Fibroblast of skin of left quadriceps (primary cell): ENCODE measurements around the gene PLCZ1.
"Not testable (repeated sequence)": the region's sequence is repeated elsewhere in the genome, so short reads cannot be mapped to it uniquely, and the experiment has no call there.

ENCODE experiments used
- DNase-seq, 2 experiments: peaks; one replicate each; pipeline ENCODE4 v3.0.0-alpha.2; 2013; ENCODE audit warnings: low read depth in 2 of 2

PLCZ1 gene, protein sequence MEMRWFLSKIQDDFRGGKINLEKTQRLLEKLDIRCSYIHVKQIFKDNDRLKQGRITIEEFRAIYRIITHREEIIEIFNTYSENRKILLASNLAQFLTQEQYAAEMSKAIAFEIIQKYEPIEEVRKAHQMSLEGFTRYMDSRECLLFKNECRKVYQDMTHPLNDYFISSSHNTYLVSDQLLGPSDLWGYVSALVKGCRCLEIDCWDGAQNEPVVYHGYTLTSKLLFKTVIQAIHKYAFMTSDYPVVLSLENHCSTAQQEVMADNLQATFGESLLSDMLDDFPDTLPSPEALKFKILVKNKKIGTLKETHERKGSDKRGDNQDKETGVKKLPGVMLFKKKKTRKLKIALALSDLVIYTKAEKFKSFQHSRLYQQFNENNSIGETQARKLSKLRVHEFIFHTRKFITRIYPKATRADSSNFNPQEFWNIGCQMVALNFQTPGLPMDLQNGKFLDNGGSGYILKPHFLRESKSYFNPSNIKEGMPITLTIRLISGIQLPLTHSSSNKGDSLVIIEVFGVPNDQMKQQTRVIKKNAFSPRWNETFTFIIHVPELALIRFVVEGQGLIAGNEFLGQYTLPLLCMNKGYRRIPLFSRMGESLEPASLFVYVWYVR

DNA sequence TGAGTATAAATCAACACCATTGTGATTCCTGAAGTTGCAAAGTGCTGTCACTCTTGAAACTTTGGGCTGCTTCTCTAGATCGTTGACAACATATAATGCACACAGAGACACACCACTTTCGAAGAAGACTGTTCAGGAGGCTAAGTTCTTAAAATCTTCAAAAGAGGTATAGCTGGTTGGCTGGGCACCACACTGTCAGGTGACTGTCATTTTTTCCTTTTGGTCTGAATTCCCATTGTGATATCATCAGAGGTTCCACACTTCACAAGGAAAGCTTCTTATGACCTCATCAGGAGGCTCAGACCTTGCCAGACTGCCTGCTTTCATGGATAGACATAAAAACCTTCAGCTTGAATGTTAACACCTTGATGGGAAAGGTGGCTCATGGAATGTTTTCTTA, at the start of gene PLCZ1, which contains the start of gene CAPZA3:
PLCZ1 (minus strand) TSS at position 194 of the 400 bp plus-strand sequence. CDS start 641 bp downstream, outside the sequence.
CAPZA3 (plus strand) TSS at position 301 of the 400 bp plus-strand sequence. CDS start 150 bp downstream, outside the sequence.
- DNase-seq = no peak

DNA sequence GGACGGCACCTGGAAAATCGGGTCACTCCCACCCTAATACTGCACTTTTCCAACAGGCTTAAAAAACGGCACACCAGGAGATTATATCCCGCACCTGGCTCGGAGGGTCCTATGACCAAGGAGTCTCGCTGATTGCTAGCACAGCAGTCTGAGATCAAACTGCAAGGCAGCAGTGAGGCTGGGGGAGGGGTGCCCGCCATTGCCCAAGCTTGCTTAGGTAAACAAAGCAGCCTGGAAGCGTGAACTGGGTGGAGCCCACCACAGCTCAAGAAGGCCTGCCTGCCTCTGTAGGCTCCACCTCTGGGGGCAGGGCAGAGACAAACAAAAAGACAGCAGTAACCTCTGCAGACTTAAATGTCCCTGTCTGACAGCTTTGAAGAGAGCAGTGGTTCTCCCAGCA, 47.7 kb upstream of the PLCZ1 start:
- DNase-seq = not testable (repeated sequence)

DNA sequence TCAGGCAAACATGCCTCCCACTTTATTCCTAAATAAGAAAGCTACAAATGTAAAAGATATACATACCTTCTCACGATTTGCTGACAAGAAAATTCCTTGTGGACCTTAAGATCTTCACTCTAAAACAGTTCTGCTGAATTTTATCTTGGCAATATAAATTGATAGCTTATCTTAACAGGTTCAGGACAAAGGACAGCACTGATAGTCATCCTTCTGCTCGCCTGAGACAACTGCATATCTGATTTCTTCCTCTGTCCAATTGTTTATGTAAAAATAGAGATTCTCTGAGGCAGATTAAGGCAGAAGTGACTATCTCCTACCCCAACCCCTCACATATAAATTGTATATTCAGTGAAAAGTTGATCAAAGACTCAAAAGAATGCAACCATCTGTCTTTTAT, 45.0 kb upstream of the PLCZ1 start:
- DNase-seq = no peak

DNA sequence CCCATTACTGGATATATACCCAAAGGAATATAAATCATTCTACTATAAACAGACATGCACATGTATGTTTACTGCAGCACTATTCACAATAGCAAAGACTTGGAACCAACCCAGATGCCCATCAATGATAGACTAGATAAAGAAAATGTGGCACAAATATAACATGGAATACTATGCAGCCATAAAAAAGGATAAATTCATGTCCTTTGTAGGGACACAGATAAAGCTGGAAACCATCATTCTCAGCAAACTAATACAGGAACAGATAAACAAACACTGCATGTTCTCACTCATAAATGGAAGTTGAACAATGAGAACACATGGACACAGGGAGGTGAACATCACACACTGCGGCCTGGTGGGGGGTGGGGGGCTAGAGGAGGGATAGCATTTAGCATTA, 28.7 kb upstream of the PLCZ1 start:
- not testable (repeated sequence) for DNase-seq

- no peak for DNase-seq
Observed at GRCh38 chr12:18755341-18755740, 17.5 kb upstream of the PLCZ1 start.

- no peak for DNase-seq
Observed at GRCh38 chr12:18754124-18754707, 16.4 kb upstream of the PLCZ1 start.

GRCh38 chr12:18753481-18754123, 15.8 kb upstream of the PLCZ1 start:
- DNase-seq = no peak

DNA sequence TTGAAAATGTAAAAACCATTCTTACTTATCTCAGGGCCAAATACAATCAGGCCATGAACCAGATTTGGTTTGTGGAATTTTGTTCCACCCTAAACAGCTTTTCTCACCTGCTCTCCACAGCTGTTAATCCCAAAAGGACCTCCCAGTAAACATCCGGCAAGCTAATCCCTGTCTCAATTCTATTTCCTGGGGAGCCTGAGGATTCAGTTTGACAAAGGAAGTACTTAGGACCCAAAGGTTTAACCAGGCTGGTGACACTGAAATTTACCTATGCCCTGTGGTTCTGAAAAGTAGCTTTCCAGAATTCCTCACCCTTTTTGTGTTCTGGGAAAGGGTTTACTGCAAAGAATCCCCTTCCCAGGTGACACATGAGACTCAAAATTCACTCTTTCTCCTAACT, 15.1 kb upstream of the PLCZ1 start:
- no peak for DNase-seq

DNA sequence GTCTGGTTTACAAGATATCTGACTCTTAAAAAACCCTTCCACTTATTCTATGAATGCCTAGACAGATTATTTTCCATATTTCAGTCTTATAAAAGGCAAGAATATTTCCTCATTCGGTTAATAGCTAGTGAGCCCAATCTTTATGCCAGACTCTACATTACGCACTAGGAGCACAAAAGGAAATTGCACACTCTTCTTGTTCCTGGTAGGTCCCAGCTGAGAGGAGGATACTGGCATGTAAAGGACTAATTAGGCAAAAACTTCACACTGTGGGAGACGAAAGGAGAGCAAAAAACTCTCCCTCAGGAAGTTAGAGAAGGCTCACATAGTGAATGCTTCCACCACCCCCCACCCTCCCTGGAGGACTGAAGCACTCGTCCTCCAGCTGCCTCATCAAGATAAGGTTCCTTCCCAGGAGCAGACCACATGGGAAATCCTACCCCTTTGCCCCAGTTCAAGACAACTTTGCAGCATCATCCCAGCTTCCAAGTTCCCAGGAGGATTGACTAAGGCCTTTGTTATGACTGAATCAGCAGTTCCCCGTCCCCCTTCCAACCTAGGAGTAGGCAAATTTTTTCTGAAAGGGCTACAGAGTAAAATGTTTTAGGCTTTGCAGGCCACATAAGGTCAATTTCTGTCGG, 14.6 kb upstream of the PLCZ1 start:
- peak; percentile 95 to 96 for DNase-seq

GRCh38 chr12:18751866-18752265, 14.1 kb upstream of the PLCZ1 start:
- DNase-seq = no peak

DNA sequence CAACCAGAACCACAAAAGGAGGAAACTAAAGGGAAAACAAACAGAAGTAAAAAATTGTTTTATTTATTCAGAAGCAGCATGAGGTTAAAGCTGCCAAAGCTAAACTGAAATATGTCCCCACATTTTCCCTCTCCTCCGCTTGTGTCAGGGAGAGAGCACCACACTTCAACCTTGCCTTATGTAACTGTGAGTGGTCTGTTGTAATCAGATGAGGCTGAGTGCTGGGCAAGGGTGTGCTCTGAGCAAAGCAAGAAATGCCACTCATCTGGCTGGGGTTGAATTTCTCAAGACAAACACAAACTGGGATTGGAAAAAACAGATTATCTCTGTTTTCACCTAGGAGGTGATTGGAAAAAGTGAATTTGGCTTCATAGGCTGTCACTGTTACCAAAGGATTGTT, 12.3 kb upstream of the PLCZ1 start:
- no peak for DNase-seq

- DNase-seq = peak; percentile 65 to 66
Observed at GRCh38 chr12:18749386-18749957, 11.7 kb upstream of the PLCZ1 start.

DNA sequence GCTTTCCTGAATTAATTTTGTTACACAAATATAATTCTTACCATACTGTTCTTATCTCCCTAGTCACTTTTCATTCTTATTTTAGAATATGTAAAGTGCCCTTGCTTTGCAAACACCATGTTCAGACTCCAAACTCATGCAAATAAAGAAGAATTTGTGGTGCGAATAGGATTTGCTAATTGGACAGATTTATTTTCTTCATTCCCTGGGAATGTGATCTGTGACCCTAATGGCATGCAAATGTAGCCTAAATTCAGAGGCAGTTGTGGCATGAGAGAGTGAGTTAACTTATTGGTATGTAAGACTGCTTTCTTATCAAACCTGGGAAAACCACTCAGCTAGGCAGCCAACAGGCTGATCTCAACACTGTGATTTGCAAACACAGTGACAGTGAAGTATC, 10.1 kb upstream of the PLCZ1 start:
- DNase-seq = peak; percentile 94 to 96

DNA sequence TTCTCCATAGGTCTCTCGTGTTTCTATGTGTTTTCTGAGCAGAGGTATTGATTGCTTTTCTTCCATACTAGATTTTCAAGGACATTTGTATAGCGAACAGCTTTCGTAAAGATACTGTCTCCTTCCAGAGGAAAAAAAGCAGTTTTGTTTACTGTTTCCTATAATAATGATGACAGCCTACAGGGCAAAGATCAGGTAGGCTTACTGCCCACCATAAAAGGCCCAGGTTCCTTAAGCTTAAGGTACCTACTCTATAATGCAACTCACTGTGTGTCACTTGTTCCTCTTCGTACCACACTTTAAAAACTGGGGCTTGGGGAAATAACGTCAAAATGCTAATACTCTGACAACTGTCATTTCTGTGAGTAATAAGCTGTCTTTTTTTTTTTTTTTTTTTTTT, 6.7 kb downstream of the PLCZ1 start:
- DNase-seq = no peak

DNA sequence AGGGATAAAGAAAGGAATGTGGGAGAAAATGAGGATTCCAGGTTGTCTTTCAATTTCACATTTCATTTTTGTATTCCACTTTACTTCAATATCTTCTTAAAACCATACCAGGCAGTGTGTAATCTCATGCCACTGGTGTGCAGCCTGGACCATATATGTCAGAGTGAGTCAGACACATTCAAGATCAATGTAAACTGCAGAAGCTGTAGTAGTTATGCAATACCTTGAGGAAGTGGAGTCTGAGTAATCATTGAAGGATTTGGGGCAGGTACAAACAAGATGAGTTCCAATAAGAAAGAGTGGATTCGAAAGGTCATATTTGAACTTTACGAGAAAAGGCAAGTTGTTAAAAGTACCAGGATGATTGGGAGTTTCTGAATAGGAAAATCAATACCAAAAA, 14.1 kb downstream of the PLCZ1 start:
- DNase-seq = peak; percentile 61 to 62

DNA sequence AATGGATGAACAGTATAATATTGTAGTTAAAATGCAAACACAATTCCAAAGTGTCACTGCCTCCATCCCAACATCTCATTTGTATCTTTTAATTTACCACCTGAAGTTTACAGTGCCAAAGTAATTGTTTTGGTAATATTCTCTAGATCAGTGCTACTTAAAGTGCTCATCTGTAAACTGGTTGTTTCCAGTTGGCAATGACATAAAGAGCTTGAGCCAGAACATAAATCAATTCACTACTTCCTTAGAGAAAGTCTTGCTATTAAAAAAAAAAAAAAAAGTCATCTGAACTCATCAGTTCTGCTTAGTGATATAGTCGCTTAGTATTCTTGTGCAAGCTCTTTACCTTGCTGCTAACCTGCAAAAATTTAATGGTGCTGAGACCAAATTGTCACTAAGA, 16.4 kb downstream of the PLCZ1 start:
- no peak for DNase-seq

DNA sequence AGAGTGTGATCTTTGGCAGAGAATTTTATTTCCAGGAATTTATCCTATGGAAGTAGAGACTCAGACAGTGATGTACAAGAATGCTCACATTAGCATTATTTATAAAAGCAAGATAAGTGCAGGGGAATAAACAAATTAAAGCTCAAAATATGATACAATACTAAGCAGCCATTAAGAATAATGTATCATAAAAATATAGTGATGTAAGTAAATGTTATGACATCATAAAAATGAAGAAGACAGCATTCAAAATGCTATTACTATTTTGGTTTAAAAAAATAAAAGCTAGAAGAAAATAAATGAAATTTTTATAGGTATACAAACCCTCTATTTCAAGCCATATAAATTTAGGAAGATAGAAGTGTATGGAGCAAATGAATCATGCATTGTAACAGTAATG, 17.1 kb downstream of the PLCZ1 start:
- no peak for DNase-seq

GRCh38 chr12:18719922-18720510, 17.8 kb downstream of the PLCZ1 start:
- peak; percentile 27 to 29 for DNase-seq

DNA sequence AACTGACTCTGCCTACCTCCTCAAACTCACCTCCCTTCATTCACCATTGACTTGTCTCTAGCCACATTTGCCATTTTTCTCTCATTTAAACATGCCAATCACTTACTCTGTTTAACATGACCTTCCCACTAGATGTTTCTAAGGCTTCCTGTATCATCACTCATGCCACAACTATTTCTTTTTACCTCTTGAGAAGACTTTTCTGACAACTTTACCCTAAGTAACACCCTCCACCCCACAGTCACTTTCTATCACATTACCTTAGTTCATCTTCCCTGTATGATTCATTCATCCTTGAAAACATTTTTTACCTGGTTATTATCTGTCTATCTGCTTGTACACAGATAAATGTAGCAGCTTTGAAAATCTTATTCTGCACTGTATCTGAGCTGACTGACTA, 19.4 kb downstream of the PLCZ1 start:
- DNase-seq = no peak

GRCh38 chr12:18716236-18716635, 21.6 kb downstream of the PLCZ1 start:
- no peak for DNase-seq

DNA sequence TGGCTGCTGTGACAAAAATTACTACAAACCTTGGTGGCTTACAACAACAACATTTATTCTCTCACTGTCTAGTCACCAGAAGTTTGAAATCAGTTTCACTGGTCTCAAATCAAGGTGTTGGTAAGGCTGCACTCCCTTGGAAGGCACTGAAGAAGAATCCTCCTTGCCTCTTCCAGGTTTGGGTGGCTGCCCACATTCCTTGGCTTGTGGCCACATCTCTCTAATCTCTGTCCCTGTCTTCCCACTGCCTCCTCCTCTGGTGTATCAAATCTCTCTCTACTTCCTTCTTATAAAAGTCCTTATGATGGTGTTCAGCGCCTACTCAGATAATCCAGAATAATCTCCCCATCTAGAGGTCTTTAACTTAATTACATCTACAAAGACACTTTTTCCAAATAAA, 31.0 kb downstream of the PLCZ1 start:
- DNase-seq = no peak
